GM23248 (cell line): Measurements from ENCODE around the gene DET1.

ENCODE experiments used
- EZH2 ChIP-seq: fragments of 200-600 bp; sonication (generic); IDR thresholded peaks from 2 replicates; pipeline ENCODE4 v1.6.1; 2018; ENCODE audit warnings: antibody characterized with exemption, mild to moderate bottlenecking; ENCODE audit not compliant: insufficient read depth, poor library complexity, severe bottlenecking
- EZH2phosphoT487 ChIP-seq: fragments of 200-600 bp; sonication (generic); IDR thresholded peaks from 2 replicates; pipeline ENCODE4 v1.6.1; 2018; ENCODE audit warnings: antibody characterized with exemption, moderate library complexity, mild to moderate bottlenecking, low read depth; ENCODE audit not compliant: insufficient read depth

GRCh38 chr15:88504445-88504844, 42.0 kb downstream of the DET1 start:
- no peak for TF ChIP-seq EZH2
- no peak for TF ChIP-seq EZH2phosphoT487
